HG02759 (cell line): ENCODE data around the gene TOR1AIP1.
"Not testable (repeated sequence)": the region's sequence is repeated elsewhere in the genome, so short reads cannot be mapped to it uniquely, and the experiment has no call there.

Experiments
- ATAC-seq: cut with Tn5 transposase; IDR thresholded peaks from one replicate; pipeline ENCODE4 v1.9.1; 2021; ENCODE audit warnings: mild to moderate bottlenecking, moderate library complexity; ENCODE audit not compliant: unreplicated experiment

The TOR1AIP1 gene

GRCh38 chr1:179882253-179883039 is at the start of gene TOR1AIP1:
TSS of gene TOR1AIP1 (plus strand) at chr1:179882285. CDS start at chr1:179882503, 218 bp downstream.
- ATAC-seq, result peak; percentile 78

GRCh38 chr1:179836686-179837445 is 45.2 kb upstream of the TOR1AIP1 start:
- not testable (repeated sequence) for ATAC-seq

GRCh38 chr1:179840107-179840506 is 42.0 kb upstream of the TOR1AIP1 start:
- no peak for ATAC-seq

GRCh38 chr1:179848233-179848632 is 33.9 kb upstream of the TOR1AIP1 start:
- ATAC-seq, result no peak

GRCh38 chr1:179853102-179853501 is 29.0 kb upstream of the TOR1AIP1 start:
- no peak for ATAC-seq

- ATAC-seq, result not testable (repeated sequence)
Measured at GRCh38 chr1:179855831-179856230, 26.3 kb upstream of the TOR1AIP1 start.

GRCh38 chr1:179856296-179856695 is 25.8 kb upstream of the TOR1AIP1 start:
- ATAC-seq, result no peak

GRCh38 chr1:179857009-179857408 is 25.1 kb upstream of the TOR1AIP1 start:
- no peak for ATAC-seq

GRCh38 chr1:179860652-179861051 is 21.4 kb upstream of the TOR1AIP1 start:
- ATAC-seq, result no peak

GRCh38 chr1:179865377-179865776 is 16.7 kb upstream of the TOR1AIP1 start:
- ATAC-seq, result no peak

- ATAC-seq, result no peak
Measured at GRCh38 chr1:179866616-179867015, 15.5 kb upstream of the TOR1AIP1 start.

- peak; percentile 57 for ATAC-seq
Measured at GRCh38 chr1:179867493-179868330, 14.4 kb upstream of the TOR1AIP1 start.

GRCh38 chr1:179870870-179871269 is 11.2 kb upstream of the TOR1AIP1 start:
- ATAC-seq, result no peak

GRCh38 chr1:179871940-179872339 is 10.1 kb upstream of the TOR1AIP1 start:
- ATAC-seq, result no peak

GRCh38 chr1:179872558-179872957 is 9.5 kb upstream of the TOR1AIP1 start:
- ATAC-seq, result no peak

- no peak for ATAC-seq
Measured at GRCh38 chr1:179873438-179873851, 8.6 kb upstream of the TOR1AIP1 start.

- ATAC-seq, result no peak
Measured at GRCh38 chr1:179875596-179876299, 6.3 kb upstream of the TOR1AIP1 start.

- ATAC-seq, result no peak
Measured at GRCh38 chr1:179876300-179876715, 5.8 kb upstream of the TOR1AIP1 start.

- peak; percentile 63 for ATAC-seq
Measured at GRCh38 chr1:179877586-179878265, 4.4 kb upstream of the TOR1AIP1 start, which contains the start of gene TOR1AIP2. TSS of gene TOR1AIP2 (minus strand) at chr1:179877803. CDS start at chr1:179852665, 25,138 bp downstream.

GRCh38 chr1:179879797-179880196 is 2.3 kb upstream of the TOR1AIP1 start:
- ATAC-seq, result no peak
